22Rv1 (cell line): ENCODE results near the gene MBP.

Experiments
- ZFX ChIP-seq: fragments of 450-650 bp; IDR thresholded peaks from 2 replicates; pipeline ENCODE4 v1.6.1; 2017; ENCODE audit warnings: antibody characterized with exemption, borderline replicate concordance
- TF ChIP-seq, protein P1 (sequence below): fragments of 450-650 bp; IDR thresholded peaks from 2 replicates; pipeline ENCODE4 v1.5.1; 2017; ENCODE audit warnings: mild to moderate bottlenecking

DNA sequence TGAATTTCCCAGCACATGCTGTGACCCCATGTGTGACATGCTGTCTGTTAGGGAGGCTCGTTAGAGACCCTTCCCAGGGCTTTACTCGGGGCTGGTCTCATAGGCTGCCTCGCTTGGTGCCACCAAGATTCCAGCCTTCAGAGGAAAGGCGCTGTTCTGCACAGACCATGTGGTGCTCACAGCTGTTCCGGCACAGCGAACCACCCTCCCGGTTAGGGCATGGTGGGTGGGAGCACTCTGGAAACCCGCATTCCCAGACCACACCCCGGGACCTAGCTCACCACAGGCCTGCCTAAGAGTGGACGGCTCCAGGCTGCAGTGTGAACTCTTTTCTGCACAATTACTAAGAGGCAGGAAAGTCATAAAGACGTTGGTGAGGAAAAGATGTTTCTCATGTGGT lies 112.0 kb downstream of the MBP start:
- TF ChIP-seq, protein P1, sequence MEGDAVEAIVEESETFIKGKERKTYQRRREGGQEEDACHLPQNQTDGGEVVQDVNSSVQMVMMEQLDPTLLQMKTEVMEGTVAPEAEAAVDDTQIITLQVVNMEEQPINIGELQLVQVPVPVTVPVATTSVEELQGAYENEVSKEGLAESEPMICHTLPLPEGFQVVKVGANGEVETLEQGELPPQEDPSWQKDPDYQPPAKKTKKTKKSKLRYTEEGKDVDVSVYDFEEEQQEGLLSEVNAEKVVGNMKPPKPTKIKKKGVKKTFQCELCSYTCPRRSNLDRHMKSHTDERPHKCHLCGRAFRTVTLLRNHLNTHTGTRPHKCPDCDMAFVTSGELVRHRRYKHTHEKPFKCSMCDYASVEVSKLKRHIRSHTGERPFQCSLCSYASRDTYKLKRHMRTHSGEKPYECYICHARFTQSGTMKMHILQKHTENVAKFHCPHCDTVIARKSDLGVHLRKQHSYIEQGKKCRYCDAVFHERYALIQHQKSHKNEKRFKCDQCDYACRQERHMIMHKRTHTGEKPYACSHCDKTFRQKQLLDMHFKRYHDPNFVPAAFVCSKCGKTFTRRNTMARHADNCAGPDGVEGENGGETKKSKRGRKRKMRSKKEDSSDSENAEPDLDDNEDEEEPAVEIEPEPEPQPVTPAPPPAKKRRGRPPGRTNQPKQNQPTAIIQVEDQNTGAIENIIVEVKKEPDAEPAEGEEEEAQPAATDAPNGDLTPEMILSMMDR: no peak
- TF ChIP-seq ZFX: no peak
